HG03378 (cell line): ENCODE data around the gene BBS7.

Experiments
- ATAC-seq: cut with Tn5 transposase; IDR thresholded peaks from one replicate; pipeline ENCODE4 v1.9.1; 2021; ENCODE audit warnings: mild to moderate bottlenecking, moderate library complexity; ENCODE audit not compliant: unreplicated experiment

Gene BBS7

GRCh38 chr4:121792966-121793365 is 77.3 kb downstream of the BBS7 start:
- ATAC-seq, result no peak

- no peak for ATAC-seq
These were observed 78.8 kb downstream of the BBS7 start for GRCh38 chr4:121791481-121791880.

- no peak for ATAC-seq
These were observed 79.3 kb downstream of the BBS7 start for GRCh38 chr4:121790976-121791375.

- no peak for ATAC-seq
These were observed 80.1 kb downstream of the BBS7 start for GRCh38 chr4:121789960-121790829.

GRCh38 chr4:121789455-121789854 is 80.8 kb downstream of the BBS7 start:
- no peak for ATAC-seq

- ATAC-seq, result peak; percentile 81
These were observed 81.4 kb downstream of the BBS7 start for GRCh38 chr4:121788896-121789295.

- ATAC-seq, result no peak
These were observed 84.1 kb downstream of the BBS7 start for GRCh38 chr4:121786221-121786620.

GRCh38 chr4:121785479-121785878 is 84.8 kb downstream of the BBS7 start:
- no peak for ATAC-seq

- ATAC-seq, result no peak
These were observed 85.3 kb downstream of the BBS7 start for GRCh38 chr4:121784975-121785374.

- ATAC-seq, result no peak
These were observed 85.9 kb downstream of the BBS7 start for GRCh38 chr4:121784401-121784800.

- no peak for ATAC-seq
These were observed 87.1 kb downstream of the BBS7 start for GRCh38 chr4:121783210-121783609.

- no peak for ATAC-seq
These were observed 91.2 kb downstream of the BBS7 start for GRCh38 chr4:121778991-121779628.

GRCh38 chr4:121777625-121778024 is 92.6 kb downstream of the BBS7 start:
- ATAC-seq, result peak; percentile 59

- no peak for ATAC-seq
These were observed 93.5 kb downstream of the BBS7 start for GRCh38 chr4:121776610-121777401.
